GM21367 (cell line): ENCODE results near the gene TNIP1.

Source experiments
- ATAC-seq: cut with Tn5 transposase; IDR thresholded peaks from one replicate; pipeline ENCODE4 v1.9.1; 2021; ENCODE audit not compliant: unreplicated experiment

Gene TNIP1

GRCh38 chr5:151004499-151004898, 76.3 kb downstream of the TNIP1 start:
- no peak for ATAC-seq

- no peak for ATAC-seq
These were observed 77.4 kb downstream of the TNIP1 start for GRCh38 chr5:151003503-151003860.

- no peak for ATAC-seq
These were observed 77.9 kb downstream of the TNIP1 start for GRCh38 chr5:151002681-151003502.

- ATAC-seq = no peak
These were observed 78.6 kb downstream of the TNIP1 start for GRCh38 chr5:151002250-151002649.

GRCh38 chr5:151001436-151001835, 79.4 kb downstream of the TNIP1 start:
- ATAC-seq = no peak

- ATAC-seq = no peak
These were observed 81.0 kb downstream of the TNIP1 start for GRCh38 chr5:150999704-151000442.

GRCh38 chr5:150993826-150994412, 86.9 kb downstream of the TNIP1 start:
- no peak for ATAC-seq

- no peak for ATAC-seq
These were observed 87.4 kb downstream of the TNIP1 start for GRCh38 chr5:150993422-150993821.

- no peak for ATAC-seq
These were observed 88.1 kb downstream of the TNIP1 start for GRCh38 chr5:150992705-150993104.

GRCh38 chr5:150989695-150990094, 91.1 kb downstream of the TNIP1 start:
- ATAC-seq = no peak

- no peak for ATAC-seq
These were observed 93.1 kb downstream of the TNIP1 start for GRCh38 chr5:150987746-150988145.
